NCI-H2196 (cell line): ENCODE data around the gene SMAP1.
"Not testable (repeated sequence)": the region's sequence is repeated elsewhere in the genome, so short reads cannot be mapped to it uniquely, and the experiment has no call there.

Experiments
- DNase-seq: peaks from one replicate; lab custom pipeline; 2025; ENCODE audit not compliant: unreplicated experiment; lab: John Stamatoyannopoulos, UW

Gene SMAP1

DNA sequence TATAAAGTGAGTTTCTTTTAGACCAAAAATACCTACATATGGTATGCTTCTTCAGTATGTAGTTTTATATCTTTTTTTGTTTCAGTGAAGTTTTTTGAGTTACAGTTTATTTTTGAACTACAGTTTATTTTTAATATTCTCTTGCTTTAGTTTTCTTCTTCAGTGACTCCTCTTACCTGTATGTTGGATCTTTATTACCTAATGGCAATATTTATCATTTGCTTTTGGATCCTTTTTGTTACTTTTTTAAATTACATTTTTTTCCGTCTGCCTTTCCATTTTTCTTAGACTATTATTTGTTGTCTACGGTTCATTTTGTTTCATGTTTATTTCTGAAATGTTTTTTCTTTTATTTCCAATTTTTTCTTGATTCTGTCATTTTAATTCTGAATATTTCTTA, 71.9 kb downstream of the SMAP1 start:
- no peak for DNase-seq

DNA sequence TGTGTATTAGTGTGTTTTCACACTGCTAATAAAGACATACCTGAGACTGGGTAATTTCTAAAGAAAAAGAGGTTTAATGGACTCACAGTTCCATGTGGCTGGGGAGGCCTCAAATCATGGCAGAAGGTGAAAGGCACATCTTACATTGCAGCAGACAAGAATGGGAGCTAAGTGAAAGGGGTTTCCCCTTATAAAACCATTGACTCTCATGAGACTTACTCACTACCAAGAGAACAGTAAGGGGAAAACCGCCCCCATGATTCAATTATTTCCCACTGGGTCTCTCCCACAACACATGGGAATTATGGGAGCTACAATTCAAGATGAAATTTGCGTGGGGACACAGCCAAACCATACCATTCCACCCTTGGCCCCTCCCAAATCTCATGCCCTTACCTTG, 73.1 kb downstream of the SMAP1 start:
- DNase-seq = not testable (repeated sequence)

- DNase-seq = not testable (repeated sequence)
Observed at GRCh38 chr6:70742462-70742861, 74.8 kb downstream of the SMAP1 start.

GRCh38 chr6:70753870-70754380, 86.2 kb downstream of the SMAP1 start:
- DNase-seq = no peak

DNA sequence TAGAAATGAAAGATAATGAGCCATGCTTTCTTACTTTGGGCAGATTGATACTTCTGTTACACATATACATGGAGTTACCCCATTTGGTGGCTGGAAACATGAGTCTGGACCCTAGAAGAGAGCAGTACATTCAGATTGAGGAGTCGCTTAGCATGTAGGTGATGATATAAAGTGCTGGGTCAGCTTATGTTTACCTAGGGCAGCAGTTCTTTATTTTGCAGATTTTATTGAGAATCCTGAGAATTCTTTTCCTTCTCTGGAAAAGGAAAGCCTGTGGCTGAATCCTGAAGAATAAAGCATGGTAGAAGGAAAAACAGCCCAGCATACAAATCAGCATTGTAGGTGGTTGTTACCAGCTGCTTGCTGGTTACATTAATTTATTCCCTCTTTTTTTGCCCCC, 91.2 kb downstream of the SMAP1 start:
- DNase-seq = no peak

- DNase-seq = no peak
Observed at GRCh38 chr6:70763754-70764510, 96.2 kb downstream of the SMAP1 start.

GRCh38 chr6:70764706-70765105, 97.0 kb downstream of the SMAP1 start:
- DNase-seq = no peak

DNA sequence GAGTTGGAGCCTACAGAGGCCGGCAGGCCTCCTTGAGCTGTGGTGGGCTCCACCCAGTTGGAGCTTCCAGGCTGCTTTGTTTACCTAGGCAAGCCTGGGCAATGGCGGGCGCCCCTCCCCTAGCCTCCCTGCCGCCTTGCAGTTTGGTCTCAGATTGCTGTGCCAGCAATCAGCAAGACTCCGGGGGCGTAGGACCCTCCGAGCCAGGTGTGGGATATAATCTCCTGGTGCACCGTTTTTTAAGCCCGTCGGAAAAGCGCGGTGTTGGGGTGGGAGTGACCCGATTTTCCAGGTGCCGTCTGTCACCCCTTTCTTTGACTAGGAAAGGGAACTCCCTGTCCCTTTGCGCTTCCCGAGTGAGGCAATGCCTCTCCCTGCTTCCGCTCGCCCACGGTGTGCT, 103.7 kb downstream of the SMAP1 start:
- not testable (repeated sequence) for DNase-seq

- DNase-seq = no peak
Observed at GRCh38 chr6:70779934-70780333, 112.3 kb downstream of the SMAP1 start.

GRCh38 chr6:70790483-70791224, 123.0 kb downstream of the SMAP1 start:
- no peak for DNase-seq

GRCh38 chr6:70797625-70798024, 129.9 kb downstream of the SMAP1 start:
- no peak for DNase-seq

- no peak for DNase-seq
Observed at GRCh38 chr6:70806086-70806485, 138.4 kb downstream of the SMAP1 start.

DNA sequence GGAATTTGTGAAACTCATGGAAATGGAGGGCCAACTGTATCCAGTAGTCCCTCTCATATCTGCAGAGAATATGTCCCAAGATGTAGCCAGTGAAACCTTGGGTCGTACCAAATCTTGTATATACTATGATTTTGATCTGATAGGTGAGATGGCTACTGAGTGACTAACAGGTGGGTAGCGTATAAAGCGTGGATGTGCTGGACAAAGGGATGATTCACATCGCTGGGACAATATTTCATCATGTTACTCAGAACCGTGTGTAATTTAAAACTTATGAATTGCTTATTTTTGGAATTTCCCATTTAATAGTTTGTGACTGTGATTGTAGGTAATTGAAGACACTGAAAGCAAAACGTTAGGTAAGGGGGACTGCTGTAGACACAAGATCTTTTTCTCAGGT, 144.1 kb downstream of the SMAP1 start:
- no peak for DNase-seq

DNA sequence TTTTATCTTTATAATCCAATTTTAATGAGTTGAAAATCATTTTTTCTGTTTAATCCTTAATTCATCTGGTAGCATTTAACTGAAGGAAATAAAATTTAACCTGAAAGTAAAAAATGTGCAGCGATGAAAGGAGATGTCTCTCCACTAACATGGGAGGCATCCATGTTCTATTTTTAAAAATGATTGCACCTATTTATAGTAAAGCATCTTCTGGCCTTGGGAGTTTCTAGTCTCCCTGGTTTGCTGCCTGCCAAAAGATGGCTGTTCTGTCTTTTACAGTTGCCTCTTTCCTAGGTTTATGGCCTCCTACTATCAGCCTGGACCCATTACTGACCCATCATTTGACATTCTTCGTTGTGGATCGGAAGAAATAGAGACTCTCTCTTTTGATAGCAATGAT, 146.2 kb downstream of the SMAP1 start:
- DNase-seq = no peak

GRCh38 chr6:70819646-70820045, 152.0 kb downstream of the SMAP1 start:
- DNase-seq = no peak

DNA sequence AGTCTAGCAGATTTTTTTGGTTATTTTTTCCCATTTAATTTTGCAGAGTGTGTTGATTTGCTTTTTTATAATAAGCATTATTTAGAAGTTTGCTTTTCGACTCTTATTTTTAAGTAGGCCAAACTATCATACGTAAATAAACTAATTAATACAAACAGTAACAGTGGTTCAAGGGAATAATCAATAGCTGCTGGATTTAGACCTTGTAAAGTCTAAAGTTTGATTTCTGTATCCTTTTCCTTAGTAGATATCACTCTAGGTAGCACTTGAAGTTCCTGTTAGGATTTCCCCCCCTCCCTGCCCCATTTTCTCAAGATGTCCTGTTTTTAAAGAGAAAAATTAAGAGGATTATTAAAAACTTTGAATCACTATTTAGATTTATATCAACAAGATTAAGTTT, 153.1 kb downstream of the SMAP1 start:
- DNase-seq = no peak

GRCh38 chr6:70821751-70822150, 154.1 kb downstream of the SMAP1 start:
- DNase-seq = no peak

DNA sequence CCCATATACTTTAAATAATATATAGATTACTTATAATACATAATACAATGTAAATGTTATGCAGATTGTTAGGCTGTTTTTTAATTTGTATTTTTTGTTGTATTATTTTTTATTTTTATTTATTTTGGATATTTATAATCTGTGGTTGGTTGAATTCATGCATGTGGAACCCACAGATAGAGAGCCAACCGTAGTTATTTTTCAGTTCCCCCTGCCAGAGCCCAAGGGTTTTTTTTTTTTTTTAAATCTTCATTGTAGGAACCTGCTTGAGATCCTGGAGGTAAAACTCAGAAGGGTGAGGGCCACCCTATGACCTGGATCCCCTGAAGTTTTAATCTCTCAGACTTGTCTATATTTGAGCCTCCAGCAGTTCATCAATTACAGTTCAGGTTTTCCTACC, 156.0 kb downstream of the SMAP1 start:
- DNase-seq = no peak

DNA sequence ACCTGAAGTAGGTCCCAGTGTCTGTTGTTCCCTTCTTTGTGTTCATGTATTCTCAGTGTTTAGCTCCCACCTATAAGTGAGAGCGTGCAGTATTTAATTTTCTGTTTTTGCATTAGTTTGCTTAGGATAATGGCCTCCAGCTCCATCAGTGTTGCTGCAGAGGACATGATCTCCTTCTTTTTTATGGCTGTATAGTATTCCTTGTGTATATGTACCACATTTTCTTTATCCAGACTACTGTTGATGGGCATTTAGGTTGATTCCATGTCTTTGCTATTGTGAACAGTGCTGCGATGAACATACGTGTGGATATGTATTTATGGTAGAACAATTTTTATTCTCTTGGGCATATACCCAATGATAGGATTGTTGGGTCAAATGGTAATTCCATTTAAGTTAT, 163.7 kb downstream of the SMAP1 start:
- no peak for DNase-seq

DNA sequence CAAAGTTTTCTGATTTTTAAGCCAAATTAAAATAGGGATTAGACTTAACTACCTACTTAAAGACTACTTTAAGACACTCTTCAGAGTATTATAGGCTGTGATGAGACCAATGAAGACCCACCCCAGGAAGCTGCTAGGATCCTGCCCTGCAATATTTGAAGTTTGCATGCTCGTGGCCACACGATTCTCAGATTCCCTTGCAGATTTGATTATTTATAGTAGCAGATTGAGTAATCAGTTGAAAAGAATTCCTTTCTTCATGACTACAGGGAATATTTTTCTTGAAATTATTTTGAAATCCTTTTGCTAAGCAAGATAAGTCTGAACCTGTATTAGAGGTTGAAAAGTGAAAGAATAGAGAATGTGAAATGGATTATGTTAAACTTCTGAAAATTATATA, 166.8 kb downstream of the SMAP1 start:
- no peak for DNase-seq

DNA sequence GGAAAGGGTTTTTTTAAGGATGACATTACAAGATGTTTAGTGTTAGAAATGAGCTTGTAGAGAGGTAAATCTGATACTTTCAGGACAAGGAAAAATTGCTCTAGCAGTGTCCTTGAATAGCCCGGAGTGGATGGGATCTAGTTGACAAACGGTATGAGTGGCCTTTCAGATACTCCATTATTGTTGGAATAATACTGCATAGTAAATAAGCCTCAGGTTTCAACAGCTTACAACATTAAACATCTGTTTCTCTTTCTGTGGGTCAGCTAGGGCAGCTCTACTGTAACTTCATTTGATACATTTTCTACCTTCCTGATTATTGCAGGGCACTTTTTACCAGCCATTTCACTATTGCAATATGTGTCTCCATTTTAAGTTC, 171.2 kb downstream of the SMAP1 start:
- DNase-seq = no peak
